ENCODE data around the gene AQP1.

- no peak for TF ChIP-seq CTCF (IDR thresholded peaks at IDR 0.05)
- TF ChIP-seq POLR2A (IDR thresholded peaks at IDR 0.05): no peak
Observed at GRCh38 chr7:30896036-30896435, 15.6 kb upstream of the AQP1 start.

Data from thyroid gland (tissue), 4 donors.